Endodermal cell (in vitro differentiated cells): ENCODE results near the gene DOCK4. TPM values are rescaled to one million over a fixed set of nuclear protein-coding genes. Genes with fewer than 3 reads are reported as not detected.

Experiments
- DNase-seq: peaks from one replicate; pipeline ENCODE4 v3.0.0-alpha.2; 2017
- H3K27ac ChIP-seq: 2 replicates; pipeline ENCODE4 v1.5.1; 2013; ENCODE audit warnings: mild to moderate bottlenecking, low read depth, low read length, moderate library complexity
- H3K27me3 ChIP-seq: 2 replicates; pipeline ENCODE4 v1.6.1; 2013; ENCODE audit warnings: mild to moderate bottlenecking, low read length, moderate library complexity; ENCODE audit not compliant: insufficient read depth, control insufficient read depth, poor library complexity, severe bottlenecking
- H3K36me3 ChIP-seq: 2 replicates; pipeline ENCODE4 v1.7.0; 2013; ENCODE audit warnings: mild to moderate bottlenecking, low read length, moderate library complexity; ENCODE audit not compliant: control insufficient read depth, insufficient read depth
- H3K4me1 ChIP-seq: one replicate; pipeline ENCODE4 v1.7.0; 2013; ENCODE audit warnings: low read length; ENCODE audit not compliant: control insufficient read depth, insufficient read depth
- H3K4me3 ChIP-seq: 2 replicates; pipeline ENCODE4 v1.5.1; 2013; ENCODE audit warnings: mild to moderate bottlenecking, low read length, moderate library complexity
- H3K9ac ChIP-seq: 2 replicates; pipeline ENCODE4 v1.6.1; 2013; ENCODE audit warnings: mild to moderate bottlenecking, low read length, moderate library complexity; ENCODE audit not compliant: poor library complexity, severe bottlenecking; ENCODE audit errors: extremely low read depth
- H3K9me3 ChIP-seq: 2 replicates; pipeline ENCODE4 v1.6.1; 2013; ENCODE audit warnings: mild to moderate bottlenecking, low read length, moderate library complexity; ENCODE audit not compliant: control insufficient read depth
- H3K27ac Mint-ChIP-seq: 2 replicates; pipeline ENCODE4 v1.8.0; 2020; ENCODE audit warnings: mixed read lengths
- H3K27me3 Mint-ChIP-seq: 2 replicates; pipeline ENCODE4 v1.8.0; 2021; ENCODE audit warnings: mild to moderate bottlenecking, mixed read lengths; ENCODE audit not compliant: insufficient read depth
- H3K36me3 Mint-ChIP-seq: 2 replicates; pipeline ENCODE4 v1.8.0; 2020; ENCODE audit warnings: low read depth, mixed read lengths
- H3K4me1 Mint-ChIP-seq: 2 replicates; pipeline ENCODE4 v1.8.0; 2020; ENCODE audit warnings: mixed read lengths
- H3K4me3 Mint-ChIP-seq: 2 replicates; pipeline ENCODE4 v1.8.0; 2020; ENCODE audit warnings: mild to moderate bottlenecking, moderate library complexity, mixed read lengths
- H3K9me3 Mint-ChIP-seq: 2 replicates; pipeline ENCODE4 v1.8.0; 2020; ENCODE audit warnings: mild to moderate bottlenecking, mixed read lengths
- CTCF ChIP-seq: fragments of 200-600 bp; sonication (generic); conservative IDR thresholded peaks from 2 replicates; pipeline ENCODE4 v1.5.0; 2021; ENCODE audit warnings: antibody characterized with exemption, mild to moderate bottlenecking
- WGBS, 2 experiments: methylation state at CpG; one replicate each; pipeline versions ENCODE4 v1.1.5 to v1.1.7; 2013; ENCODE audit warnings: missing lambda C conversion rate in 2 of 2, mixed read lengths in 1 of 2; ENCODE audit not compliant: insufficient coverage in 1 of 2, insufficient read length in 1 of 2; 5-methylcytosine and 5-hydroxymethylcytosine counted together
- total RNA-seq, 2 donors: library from RNA; stranded (reverse); fragmentation: NEBNext Ultra II Directional in 1 of 2; extraction: Animal tissue kit (Norgen Biotek cat#: 25700) in 1 of 2; gene quantifications; 2 replicates in 1 of 2; 3 replicates in 1 of 2; pipeline ENCODE4 v1.2.1, GENCODE V29; 2021

Gene DOCK4
- total RNA-seq, 2 donors from 2014 or later = 11.2 to 15.3 TPM

GRCh38 chr7:112122144-112122543 lies 84.1 kb downstream of the DOCK4 start:
- H3K27ac Mint-ChIP-seq = no peak overlapping the region
- H3K4me3 Mint-ChIP-seq = no peak overlapping the region
- H3K9ac ChIP-seq = no peak overlapping the region
- peaks cover 4% of the 10 kb centered on the region for H3K4me1 Mint-ChIP-seq
- no peaks in the 10 kb centered on the region for H3K36me3 Mint-ChIP-seq
- no peaks in the 10 kb centered on the region for H3K4me1 ChIP-seq
- H3K27me3 Mint-ChIP-seq = no peaks in the 10 kb centered on the region
- no peaks in the 10 kb centered on the region for H3K27me3 ChIP-seq
- peaks cover 3% of the 10 kb centered on the region for H3K9me3 Mint-ChIP-seq
- TF ChIP-seq CTCF = no peak
- no peak overlapping the region for H3K4me3 ChIP-seq
- no peak overlapping the region for H3K27ac ChIP-seq
- no peak for DNase-seq
- H3K36me3 ChIP-seq = no peaks in the 10 kb centered on the region
- H3K9me3 ChIP-seq = no peaks in the 10 kb centered on the region

- Mint-ChIP-seq H3K9me3 (peaks cover under 1% of the 10 kb centered on the region), H3K27ac (no peak overlapping the region), H3K27me3 (no peaks in the 10 kb centered on the region), H3K4me1 (peaks cover 7% of the 10 kb centered on the region), H3K4me3 (no peak overlapping the region), H3K36me3 (no peaks in the 10 kb centered on the region)
- H3K9ac ChIP-seq = no peak overlapping the region
- no peaks in the 10 kb centered on the region for H3K27me3 ChIP-seq
- H3K27ac ChIP-seq = no peak overlapping the region
- DNase-seq = no peak
- 75 to 80% methylated on average over 3 of the region's 3 CpGs for WGBS, 2 experiments
- no peaks in the 10 kb centered on the region for H3K36me3 ChIP-seq
- no peak overlapping the region for H3K4me3 ChIP-seq
- H3K9me3 ChIP-seq = no peaks in the 10 kb centered on the region
- TF ChIP-seq CTCF = no peak
- H3K4me1 ChIP-seq = no peaks in the 10 kb centered on the region
These were observed 84.9 kb downstream of the DOCK4 start for GRCh38 chr7:112121318-112121717.

- WGBS, 2 experiments = 79 to 100% methylated on average over 1 of the region's 1 CpG
- no peaks in the 10 kb centered on the region for H3K9me3 Mint-ChIP-seq
- Histone ChIP-seq H3K9me3 (no peaks in the 10 kb centered on the region), H3K27me3 (no peaks in the 10 kb centered on the region), H3K27ac (no peak overlapping the region), H3K9ac (no peak overlapping the region), H3K36me3 (no peaks in the 10 kb centered on the region), H3K4me1 (no peaks in the 10 kb centered on the region), H3K4me3 (no peak overlapping the region)
- H3K4me1 Mint-ChIP-seq = peaks cover 7% of the 10 kb centered on the region
- no peak for TF ChIP-seq CTCF
- no peak overlapping the region for H3K4me3 Mint-ChIP-seq
- H3K36me3 Mint-ChIP-seq = no peaks in the 10 kb centered on the region
- H3K27ac Mint-ChIP-seq = no peak overlapping the region
- no peak for DNase-seq
- H3K27me3 Mint-ChIP-seq = no peaks in the 10 kb centered on the region
These were observed 85.4 kb downstream of the DOCK4 start for GRCh38 chr7:112120696-112121217.
